HepG2 (cell line): ENCODE measurements around the gene TBCCD1. TPM values are rescaled to one million over a fixed set of nuclear protein-coding genes. Genes with fewer than 3 reads are reported as not detected.
A peak's percentile ranks its signal among the peaks of the same experiment; 100 is the strongest.

Experiments used
- CSRNP1 ChIP-seq: sonication (generic); formaldehyde crosslinking; IDR thresholded peaks from 2 replicates; pipeline ENCODE4 v1.8.1; 2023; ENCODE audit warnings: mild to moderate bottlenecking, missing genetic modification reagents
- HIVEP1 ChIP-seq: sonication (generic); formaldehyde crosslinking; IDR thresholded peaks from 2 replicates; pipeline ENCODE4 v1.4.0; 2020; ENCODE audit warnings: mild to moderate bottlenecking, missing genetic modification reagents
- NKX3-1 ChIP-seq: sonication (generic); formaldehyde crosslinking; IDR thresholded peaks from 2 replicates; pipeline ENCODE4 v1.5.0; 2020; ENCODE audit warnings: missing genetic modification reagents
- POLR2A ChIP-seq, 2 experiments: IDR thresholded peaks; 2 replicates each; pipeline ENCODE4 v1.6.1; 2011; ENCODE audit warnings: low read depth in 2 of 2, low read length in 2 of 2, mild to moderate bottlenecking in 1 of 2, moderate library complexity in 1 of 2; ENCODE audit not compliant: insufficient read depth in 1 of 2
- RERE ChIP-seq: IDR thresholded peaks from 2 replicates; pipeline ENCODE4 v1.6.1; 2016; ENCODE audit warnings: low read depth, missing genetic modification reagents, missing compliant biosample characterization
- STAT6 ChIP-seq: sonication (generic); formaldehyde crosslinking; IDR thresholded peaks from 2 replicates; pipeline ENCODE4 v1.4.0; 2020; ENCODE audit warnings: missing genetic modification reagents, mild to moderate bottlenecking, borderline replicate concordance
- THAP7 ChIP-seq: sonication (generic); formaldehyde crosslinking; IDR thresholded peaks from 2 replicates; pipeline ENCODE4 v1.8.1; 2023; ENCODE audit warnings: mild to moderate bottlenecking, missing genetic modification reagents
- TOE1 ChIP-seq: sonication (generic); formaldehyde crosslinking; IDR thresholded peaks from 2 replicates; pipeline ENCODE4 v1.4.0; 2020; ENCODE audit warnings: mild to moderate bottlenecking, missing genetic modification reagents
- TRAFD1 ChIP-seq: sonication (generic); formaldehyde crosslinking; IDR thresholded peaks from 2 replicates; pipeline ENCODE4 v1.5.1; 2020; ENCODE audit warnings: missing genetic modification reagents, mild to moderate bottlenecking, borderline replicate concordance
- ZNF24 ChIP-seq: fragments of 450-650 bp; IDR thresholded peaks from 2 replicates; pipeline ENCODE4 v1.6.1; 2017; ENCODE audit warnings: antibody characterized with exemption, mild to moderate bottlenecking
- ZNF501 ChIP-seq: sonication (generic); formaldehyde crosslinking; IDR thresholded peaks from 2 replicates; pipeline ENCODE4 v1.5.1; 2020; ENCODE audit warnings: mild to moderate bottlenecking, moderate library complexity, missing genetic modification reagents
- ZNF510 ChIP-seq: sonication (generic); formaldehyde crosslinking; IDR thresholded peaks from 2 replicates; pipeline ENCODE4 v1.4.0; 2020; ENCODE audit warnings: low read depth, mild to moderate bottlenecking, missing genetic modification reagents
- ZNF552 ChIP-seq: sonication (generic); formaldehyde crosslinking; IDR thresholded peaks from 2 replicates; pipeline ENCODE4 v1.9.0; 2022; ENCODE audit warnings: missing genetic modification reagents, mild to moderate bottlenecking, borderline replicate concordance
- ZNF670 ChIP-seq: sonication (generic); formaldehyde crosslinking; IDR thresholded peaks from 2 replicates; pipeline ENCODE4 v1.8.0; 2022; ENCODE audit warnings: mild to moderate bottlenecking, missing genetic modification reagents, borderline replicate concordance
- polyA plus RNA-seq, 8 experiments: library from polyadenylated mRNA; depleted of rRNA in 3 of 8; stranded (reverse) in 7 of 8; unstranded in 1 of 8; fragments of >200 nt; fragmentation: Illumina TruSeq in 4 of 8; extraction: Trizol in 4 of 8; gene quantifications; 2 replicates each; pipeline versions ENCODE4 v1.2.1 to v1.2.3, GENCODE V29; 2011 to 2016; ENCODE audit warnings: low read depth in 4 of 8, missing spikeins in 1 of 8, mixed read lengths in 1 of 8; ENCODE audit not compliant: insufficient read depth in 1 of 8
- total RNA-seq, 5 experiments: library from RNA; depleted of rRNA; stranded (reverse); fragments of >200 nt; fragmentation: Illumina TruSeq; extraction: Trizol; gene quantifications; 2 replicates each; pipeline ENCODE4 v1.2.3, GENCODE V29; 2016; ENCODE audit warnings: low read depth in 1 of 5

The TBCCD1 gene
- total and polyA plus RNA-seq, 2 of the 13 experiments (the other 11 are each of a cell fraction or from before 2014, with no cell fraction given) = 13.6 to 16.2 TPM

- TF ChIP-seq THAP7 (no peak), ZNF501 (peak; percentile 57), ZNF552 (CRISPR knock-in tag) (no peak; the same call in 1 of the 2 replicates), ZNF510 (CRISPR knock-in tag) (peak; percentile 60; the same call in 1 of the 2 replicates), ZNF24 (no peak), NKX3-1 (CRISPR knock-in tag) (no peak; the same call in 1 of the 2 replicates), RERE (CRISPR knock-in tag) (no peak), TRAFD1 (no peak), TOE1 (CRISPR knock-in tag) (no peak), CSRNP1 (CRISPR knock-in tag) (no peak), HIVEP1 (CRISPR knock-in tag) (no peak), ZNF670 (CRISPR knock-in tag) (no peak; the same call in 1 of the 2 replicates), POLR2A (IDR thresholded peaks at IDR 0.05; ENCODE audit: insufficient read depth in 1 of 2, low read depth in 2 of 2, low read length in 2 of 2) (peak; percentile 16 to 54; a peak in 1 of 4 replicates), STAT6 (no peak)
Measured at GRCh38 chr3:186614597-186615483, 47.7 kb upstream of the TBCCD1 start (continued).
